C4-2B (cell line): Measurements from ENCODE around the gene TUBGCP6.
A peak's percentile ranks its signal among the peaks of the same experiment; 100 is the strongest.

Experiments
- H3K27ac ChIP-seq: fragments of 450-650 bp; 2 replicates; pipeline ENCODE4 v1.5.1; 2017
- ZFX ChIP-seq: fragments of 450-650 bp; IDR thresholded peaks from 2 replicates; pipeline ENCODE4 v1.6.1; 2017
- TF ChIP-seq, protein P1 (sequence below): fragments of 450-650 bp; conservative IDR thresholded peaks from 2 replicates; pipeline ENCODE4 v1.5.1; 2017; ENCODE audit warnings: mild to moderate bottlenecking

TUBGCP6 gene

DNA sequence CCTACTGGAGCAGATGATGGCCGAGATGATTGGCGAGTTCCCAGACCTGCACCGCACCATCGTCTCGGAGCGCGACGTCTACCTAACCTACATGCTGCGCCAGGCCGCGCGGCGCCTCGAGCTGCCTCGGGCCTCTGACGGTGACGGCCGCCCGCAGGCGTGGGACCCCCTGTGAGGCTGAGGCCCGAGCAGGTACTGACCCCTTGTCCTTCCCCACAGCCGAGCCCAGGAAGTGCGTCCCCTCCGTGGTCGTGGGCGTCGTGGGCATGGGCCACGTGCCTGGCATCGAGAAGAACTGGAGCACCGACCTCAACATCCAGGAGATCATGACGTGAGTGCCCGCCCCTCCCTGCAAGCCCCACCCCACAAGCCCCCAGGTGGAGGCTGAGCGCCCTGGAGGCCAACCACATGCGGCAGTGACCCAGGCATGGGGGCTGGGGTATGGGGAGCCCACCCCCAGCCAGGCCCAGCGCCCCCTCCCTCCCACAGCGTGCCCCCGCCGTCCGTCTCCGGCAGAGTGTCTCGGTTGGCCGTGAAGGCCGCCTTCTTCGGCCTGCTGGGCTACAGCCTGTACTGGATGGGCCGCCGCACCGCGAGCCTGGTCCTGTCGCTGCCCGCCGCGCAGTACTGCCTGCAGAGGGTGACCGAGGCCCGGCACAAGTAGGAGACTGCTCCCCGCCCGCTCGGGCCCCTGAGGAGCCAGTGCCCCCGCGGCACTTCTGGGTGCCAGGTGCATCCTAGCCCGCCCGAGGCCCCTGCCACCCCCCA, 46.8 kb downstream of the TUBGCP6 start:
- no peak overlapping the region for H3K27ac ChIP-seq
- TF ChIP-seq ZFX = no peak
- TF ChIP-seq, protein P1, sequence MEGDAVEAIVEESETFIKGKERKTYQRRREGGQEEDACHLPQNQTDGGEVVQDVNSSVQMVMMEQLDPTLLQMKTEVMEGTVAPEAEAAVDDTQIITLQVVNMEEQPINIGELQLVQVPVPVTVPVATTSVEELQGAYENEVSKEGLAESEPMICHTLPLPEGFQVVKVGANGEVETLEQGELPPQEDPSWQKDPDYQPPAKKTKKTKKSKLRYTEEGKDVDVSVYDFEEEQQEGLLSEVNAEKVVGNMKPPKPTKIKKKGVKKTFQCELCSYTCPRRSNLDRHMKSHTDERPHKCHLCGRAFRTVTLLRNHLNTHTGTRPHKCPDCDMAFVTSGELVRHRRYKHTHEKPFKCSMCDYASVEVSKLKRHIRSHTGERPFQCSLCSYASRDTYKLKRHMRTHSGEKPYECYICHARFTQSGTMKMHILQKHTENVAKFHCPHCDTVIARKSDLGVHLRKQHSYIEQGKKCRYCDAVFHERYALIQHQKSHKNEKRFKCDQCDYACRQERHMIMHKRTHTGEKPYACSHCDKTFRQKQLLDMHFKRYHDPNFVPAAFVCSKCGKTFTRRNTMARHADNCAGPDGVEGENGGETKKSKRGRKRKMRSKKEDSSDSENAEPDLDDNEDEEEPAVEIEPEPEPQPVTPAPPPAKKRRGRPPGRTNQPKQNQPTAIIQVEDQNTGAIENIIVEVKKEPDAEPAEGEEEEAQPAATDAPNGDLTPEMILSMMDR = no peak

DNA sequence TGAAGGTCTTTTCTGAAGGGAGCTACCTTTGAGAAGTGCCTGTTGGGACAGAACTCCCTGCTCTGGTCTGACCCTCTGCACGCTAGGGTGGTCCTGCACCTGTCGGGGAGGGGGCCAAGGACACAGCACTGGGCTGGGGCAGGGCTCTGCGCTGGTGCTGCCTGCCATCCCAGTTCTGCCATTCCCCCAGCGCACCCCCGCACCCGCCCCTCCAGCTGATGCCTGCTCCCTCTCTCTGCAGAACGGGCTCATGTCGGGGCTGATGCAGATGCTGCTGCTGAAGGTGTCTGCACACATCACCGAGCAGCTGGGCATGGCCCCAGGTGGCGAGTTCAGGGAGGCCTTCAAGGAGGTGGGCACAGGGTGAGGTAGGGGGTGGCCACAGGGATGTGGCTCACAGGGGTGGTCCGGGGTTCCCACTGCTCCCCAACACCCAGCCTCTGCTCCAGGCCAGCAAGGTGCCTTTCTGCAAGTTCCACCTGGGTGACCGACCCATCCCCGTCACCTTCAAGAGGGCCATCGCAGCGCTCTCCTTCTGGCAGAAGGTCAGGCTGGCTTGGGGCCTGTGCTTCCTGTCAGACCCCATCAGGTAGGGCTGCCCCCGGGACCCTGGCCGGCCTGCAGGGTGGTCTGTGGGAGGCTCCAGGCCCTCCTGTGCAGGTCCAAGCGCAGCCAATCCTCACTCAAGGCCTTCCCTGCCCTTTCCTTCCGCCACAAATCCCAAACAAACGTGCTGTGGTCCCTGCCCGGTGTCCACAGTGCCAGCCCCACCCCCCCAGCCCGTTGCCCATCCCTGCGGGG, 47.6 kb downstream of the TUBGCP6 start:
- no peak overlapping the region for H3K27ac ChIP-seq
- TF ChIP-seq ZFX = no peak
- TF ChIP-seq, protein P1 = no peak

DNA sequence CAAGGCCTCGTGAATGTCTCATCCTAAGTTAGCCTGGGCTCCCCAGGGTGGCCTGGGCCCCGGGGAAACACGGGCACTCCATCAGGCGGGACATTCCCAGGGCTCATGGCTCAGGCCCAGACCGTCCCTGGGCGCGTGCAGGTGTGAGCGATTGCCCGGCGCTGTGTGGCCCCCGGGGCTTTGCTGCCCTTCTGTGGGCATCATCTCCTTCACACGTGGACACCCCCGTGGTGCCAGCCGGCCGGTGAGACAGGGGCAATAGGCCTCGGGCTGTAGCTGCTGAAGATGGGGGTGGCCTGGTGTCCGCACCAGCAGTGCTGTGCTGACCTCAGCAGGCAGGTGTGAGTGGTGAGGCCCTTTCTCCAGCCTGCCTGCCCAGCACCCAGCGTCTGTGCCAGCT, 48.6 kb downstream of the TUBGCP6 start:
- TF ChIP-seq, protein P1 = no peak
- no peak for TF ChIP-seq ZFX
- no peak overlapping the region for H3K27ac ChIP-seq

DNA sequence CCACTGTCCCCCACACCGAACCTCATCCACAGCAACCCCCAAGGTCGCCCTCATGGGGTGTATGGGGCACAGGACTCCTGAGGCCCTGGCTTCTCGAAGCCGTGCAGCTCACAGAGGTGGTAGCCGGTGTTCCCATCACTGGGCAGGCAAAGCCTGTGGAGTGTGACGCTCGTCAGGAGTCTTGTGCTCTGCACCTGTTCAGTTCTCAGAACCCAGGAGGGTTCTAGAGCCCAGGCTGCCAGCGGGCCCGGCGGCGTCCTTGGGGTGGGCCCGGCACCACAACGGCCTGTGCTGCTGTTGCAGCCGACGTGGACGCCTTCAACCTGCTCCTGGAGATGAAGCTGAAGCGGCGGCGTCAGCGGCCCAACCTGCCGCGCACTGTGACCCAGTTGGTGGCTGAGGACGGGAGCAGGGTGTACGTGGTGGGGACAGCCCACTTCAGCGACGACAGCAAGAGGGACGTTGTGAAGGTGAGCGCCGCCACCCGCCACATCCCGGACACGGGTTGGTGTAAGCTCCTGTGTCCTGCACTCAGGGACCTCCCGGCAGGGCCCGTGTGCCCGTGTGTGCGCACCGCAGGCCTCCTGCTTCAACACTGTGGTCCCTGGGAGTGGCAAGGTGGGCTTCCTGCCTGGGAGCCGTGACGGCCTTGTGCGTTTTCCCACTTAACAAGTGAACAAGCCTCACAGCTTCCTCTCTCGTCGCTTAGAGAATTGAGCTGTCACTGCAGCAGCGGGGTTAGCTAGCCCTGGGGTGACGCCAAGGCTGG, 50.6 kb downstream of the TUBGCP6 start:
- no peak overlapping the region for H3K27ac ChIP-seq
- TF ChIP-seq ZFX = no peak
- TF ChIP-seq, protein P1 = no peak

DNA sequence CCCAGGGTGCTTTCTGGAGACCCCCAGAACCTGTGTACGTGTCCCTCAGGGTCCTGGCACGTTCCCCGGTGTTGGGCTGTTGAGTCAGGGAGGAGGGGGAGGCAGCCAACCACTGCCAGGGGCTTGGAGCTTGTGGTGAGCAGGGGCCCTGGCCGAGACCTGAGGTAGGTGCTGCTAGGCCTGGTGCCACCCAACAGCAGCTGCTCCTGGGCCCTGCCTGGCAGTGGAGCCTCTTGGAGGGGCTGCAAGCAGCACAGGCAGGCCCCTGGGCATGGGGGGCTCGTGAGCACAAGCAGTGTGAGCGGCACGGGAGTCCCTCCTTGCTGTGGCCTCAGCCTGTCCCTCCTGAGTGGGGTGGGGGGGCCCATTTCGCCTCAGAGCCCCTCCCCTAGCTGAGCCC, 51.2 kb downstream of the TUBGCP6 start:
- H3K27ac ChIP-seq = no peak overlapping the region
- TF ChIP-seq ZFX = no peak
- TF ChIP-seq, protein P1 = no peak

DNA sequence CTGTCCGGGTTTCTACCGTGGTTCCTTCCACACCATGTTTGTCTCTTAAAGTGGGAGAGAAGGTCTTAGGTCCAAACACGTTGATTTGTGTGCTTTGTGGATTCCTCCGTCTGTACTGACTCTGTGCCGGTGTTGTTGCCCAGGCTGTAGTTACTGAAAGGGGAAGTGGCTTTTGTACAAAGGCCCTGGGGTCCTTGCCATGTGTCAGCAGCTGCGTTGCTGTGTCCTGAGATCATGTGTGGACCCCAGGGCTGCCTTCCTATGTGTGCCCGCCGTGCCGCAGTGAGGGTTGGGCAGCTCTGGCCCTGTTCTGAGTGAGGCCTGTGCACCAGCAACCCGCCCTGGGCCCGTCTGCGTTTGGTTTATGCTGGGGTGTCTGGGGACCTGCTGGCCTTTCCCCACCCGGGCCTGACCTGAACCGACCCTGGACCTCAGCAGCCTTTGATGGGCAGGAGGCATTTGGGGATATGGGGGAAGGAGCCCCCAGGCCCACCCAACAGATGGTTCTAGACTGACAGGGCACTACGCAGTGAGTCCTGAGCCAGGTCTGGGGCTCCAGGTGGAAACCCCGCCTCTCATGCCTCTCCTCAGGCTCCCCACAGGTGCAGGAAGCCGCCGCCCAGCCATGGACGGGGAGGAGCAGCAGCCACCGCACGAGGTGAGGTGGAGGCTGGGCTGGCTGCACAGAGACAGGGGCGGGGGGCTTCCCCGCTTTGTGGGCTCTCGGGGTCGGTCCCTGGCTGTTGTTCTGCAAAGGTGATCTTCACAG, 52.2 kb downstream of the TUBGCP6 start:
- TF ChIP-seq, protein P1 = no peak
- TF ChIP-seq ZFX = no peak

More for the DNA sequence above, 52.2 kb downstream of the TUBGCP6 start:
- peak overlapping the region; percentile 78; the same call in 1 of the 2 replicates for H3K27ac ChIP-seq
